Upper lobe of left lung (tissue), 6 donors: ENCODE data around the gene MINDY3. TPM values are rescaled to one million over a fixed set of nuclear protein-coding genes. Genes with fewer than 3 reads are reported as not detected.

ENCODE experiments used
- ATAC-seq, 2 donors: fragments of 200-7000 bp; cut with Tn5 transposase; one replicate each; pipeline ENCODE4 v1.9.1; 2022; ENCODE audit warnings: mild to moderate bottlenecking in 2 of 2, moderate library complexity in 2 of 2; ENCODE audit not compliant: low FRiP score in 2 of 2
- DNase-seq, 2 donors: peaks; one replicate each; pipeline ENCODE4 v3.0.0-alpha.2; 2019 to 2020
- H3K27ac ChIP-seq, 4 donors: fragments of 200-600 bp; sonication (generic); one replicate each; pipeline ENCODE4 v1.5.1; 2016 to 2019
- H3K27me3 ChIP-seq, 4 donors: fragments of 200-600 bp; sonication (generic); one replicate each; pipeline ENCODE4 v1.5.1; 2017 to 2019
- H3K36me3 ChIP-seq, 4 donors: fragments of 200-600 bp; sonication (generic); one replicate each; pipeline ENCODE4 v1.5.1; 2016 to 2019
- H3K4me1 ChIP-seq, 4 donors: fragments of 200-600 bp; sonication (generic); one replicate each; pipeline ENCODE4 v1.5.1; 2018 to 2019
- H3K4me3 ChIP-seq, 4 donors: fragments of 200-600 bp; sonication (generic); one replicate each; pipeline ENCODE4 v1.5.1; 2017 to 2019; ENCODE audit warnings: mild to moderate bottlenecking in 2 of 4, moderate library complexity in 1 of 4
- H3K9me3 ChIP-seq, 4 donors: fragments of 200-600 bp; sonication (generic); one replicate each; pipeline ENCODE4 v1.5.1; 2018 to 2019
- EP300 ChIP-seq, 4 donors: sonication (generic); formaldehyde crosslinking; IDR thresholded peaks; one replicate each; pipeline ENCODE4 v1.5.1; 2017; ENCODE audit warnings: antibody characterized with exemption in 4 of 4, control low read depth in 2 of 4
- POLR2A ChIP-seq, 4 donors: fragments of 450-650 bp; IDR thresholded peaks; one replicate each; pipeline ENCODE4 v1.5.1; 2016 to 2017; ENCODE audit warnings: antibody characterized with exemption in 4 of 4, mild to moderate bottlenecking in 2 of 4
- POLR2AphosphoS5 ChIP-seq, 2 donors: sonication (generic); formaldehyde crosslinking; IDR thresholded peaks; one replicate each; pipeline ENCODE4 v1.5.1; 2017; ENCODE audit warnings: antibody characterized with exemption in 2 of 2
- WGBS, 2 donors: methylation state at CpG; one replicate each; pipeline ENCODE4 v1.1.5; 2017 to 2018; 5-methylcytosine and 5-hydroxymethylcytosine counted together
- total RNA-seq, 6 donors: library from RNA; depleted of rRNA in 4 of 6; stranded (reverse); fragments of >200 nt in 4 of 6; gene quantifications; one replicate each; pipeline versions ENCODE4 v1.1.0 to v1.2.1, GENCODE V29; 2016 to 2021
- TF ChIP-seq, protein P1 (sequence below), 6 experiments: fragments of 450-650 bp in 4 of 6; fragments of 200-600 bp in 2 of 6; sonication (generic) in 2 of 6; IDR thresholded peaks; one replicate each; pipeline ENCODE4 v1.5.1; 2016 to 2019; ENCODE audit warnings: antibody characterized with exemption in 6 of 6
- donor health status: DM: no; HTN: no; CAD: no; lungs with moderate emphysema.
- donor health status: DM: no; HTN: yes; CAD: no; lungs with severe emphysema.

MINDY3 gene
- total RNA-seq, 6 donors from 2014 or later: 10.8 to 39.8 (median 26.5) TPM

GRCh38 chr10:15863733-15864132 is 3.4 kb upstream of the MINDY3 start:
- H3K4me3 ChIP-seq: no peak overlapping the region
- no peaks in the 10 kb centered on the region for H3K9me3 ChIP-seq

GRCh38 chr10:15863323-15863722 is 3.0 kb upstream of the MINDY3 start:
- Histone ChIP-seq H3K4me1 (peaks cover 10 to 20% (median 12%) of the 10 kb centered on the region in 4 donors), H3K9me3 (no peaks in the 10 kb centered on the region), H3K36me3 (no peaks in the 10 kb centered on the region), H3K4me3 (no peak overlapping the region), H3K27me3 (no peaks in the 10 kb centered on the region), H3K27ac (no peak overlapping the region)
- no peak for TF ChIP-seq EP300 (IDR thresholded peaks at IDR 0.05)
- TF ChIP-seq, protein P1, sequence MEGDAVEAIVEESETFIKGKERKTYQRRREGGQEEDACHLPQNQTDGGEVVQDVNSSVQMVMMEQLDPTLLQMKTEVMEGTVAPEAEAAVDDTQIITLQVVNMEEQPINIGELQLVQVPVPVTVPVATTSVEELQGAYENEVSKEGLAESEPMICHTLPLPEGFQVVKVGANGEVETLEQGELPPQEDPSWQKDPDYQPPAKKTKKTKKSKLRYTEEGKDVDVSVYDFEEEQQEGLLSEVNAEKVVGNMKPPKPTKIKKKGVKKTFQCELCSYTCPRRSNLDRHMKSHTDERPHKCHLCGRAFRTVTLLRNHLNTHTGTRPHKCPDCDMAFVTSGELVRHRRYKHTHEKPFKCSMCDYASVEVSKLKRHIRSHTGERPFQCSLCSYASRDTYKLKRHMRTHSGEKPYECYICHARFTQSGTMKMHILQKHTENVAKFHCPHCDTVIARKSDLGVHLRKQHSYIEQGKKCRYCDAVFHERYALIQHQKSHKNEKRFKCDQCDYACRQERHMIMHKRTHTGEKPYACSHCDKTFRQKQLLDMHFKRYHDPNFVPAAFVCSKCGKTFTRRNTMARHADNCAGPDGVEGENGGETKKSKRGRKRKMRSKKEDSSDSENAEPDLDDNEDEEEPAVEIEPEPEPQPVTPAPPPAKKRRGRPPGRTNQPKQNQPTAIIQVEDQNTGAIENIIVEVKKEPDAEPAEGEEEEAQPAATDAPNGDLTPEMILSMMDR (IDR thresholded peaks at IDR 0.05): no peak
- TF ChIP-seq POLR2A (IDR thresholded peaks at IDR 0.05): no peak
- TF ChIP-seq POLR2AphosphoS5 (IDR thresholded peaks at IDR 0.05): no peak
- WGBS, 2 donors: 89 to 92% methylated on average over 1 of the region's 1 CpG
- no peak for ATAC-seq
- DNase-seq: no peak

More at GRCh38 chr10:15863733-15864132, 3.4 kb upstream of the MINDY3 start:
- Histone ChIP-seq H3K27me3 (no peaks in the 10 kb centered on the region), H3K27ac (no peak overlapping the region), H3K4me1 (peaks cover 8 to 16% (median 8%) of the 10 kb centered on the region in 4 donors), H3K36me3 (no peaks in the 10 kb centered on the region)
- TF ChIP-seq EP300 (IDR thresholded peaks at IDR 0.05) (no peak), POLR2A (IDR thresholded peaks at IDR 0.05) (no peak), POLR2AphosphoS5 (IDR thresholded peaks at IDR 0.05) (no peak)
- TF ChIP-seq, protein P1 (IDR thresholded peaks at IDR 0.05): no peak
- DNase-seq: no peak
- no peak for ATAC-seq

DNA sequence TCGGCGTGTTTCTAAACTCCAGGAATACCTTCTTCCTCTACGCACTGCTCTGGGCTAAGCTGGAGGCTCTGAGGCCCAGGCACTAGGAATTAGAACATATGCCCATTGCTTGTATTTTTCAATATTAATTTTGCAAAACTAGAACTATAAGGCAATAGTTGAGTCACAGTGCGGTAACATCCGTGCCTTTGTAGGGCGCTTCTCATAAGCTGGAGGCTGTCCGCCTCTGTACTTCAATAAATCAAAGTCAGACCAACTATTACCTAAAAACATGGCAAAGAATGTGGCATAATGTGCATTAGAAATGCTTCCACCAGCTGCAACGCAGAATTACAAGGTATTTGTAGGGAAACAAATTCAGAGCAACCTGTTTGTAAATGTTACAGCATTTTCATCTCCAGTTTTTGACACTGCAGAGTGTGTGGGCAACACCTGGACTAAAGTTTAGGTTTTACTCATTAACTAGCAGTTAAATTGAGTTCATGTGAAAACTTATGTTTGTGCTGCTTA is 440 bp upstream of the MINDY3 start:
- no peaks in the 10 kb centered on the region for H3K27me3 ChIP-seq
- no peaks in the 10 kb centered on the region for H3K9me3 ChIP-seq
- ATAC-seq (no peak), DNase-seq (no peak)
- peak overlapping the region; percentile 83 to 98 (median 89) for H3K4me3 ChIP-seq
- WGBS, 2 donors: 53 to 55% methylated on average over 8 of the region's 8 CpGs
- TF ChIP-seq, protein P1 (IDR thresholded peaks at IDR 0.05): no peak
- TF ChIP-seq EP300 (IDR thresholded peaks at IDR 0.05): no peak
- no peak for TF ChIP-seq POLR2AphosphoS5 (IDR thresholded peaks at IDR 0.05)
- TF ChIP-seq POLR2A (IDR thresholded peaks at IDR 0.05): no peak
- peak overlapping the region; percentile 73 to 86 (median 78) for H3K27ac ChIP-seq
- no peaks in the 10 kb centered on the region for H3K36me3 ChIP-seq
- H3K4me1 ChIP-seq: peaks cover 25 to 44% (median 27%) of the 10 kb centered on the region in 4 donors

DNA sequence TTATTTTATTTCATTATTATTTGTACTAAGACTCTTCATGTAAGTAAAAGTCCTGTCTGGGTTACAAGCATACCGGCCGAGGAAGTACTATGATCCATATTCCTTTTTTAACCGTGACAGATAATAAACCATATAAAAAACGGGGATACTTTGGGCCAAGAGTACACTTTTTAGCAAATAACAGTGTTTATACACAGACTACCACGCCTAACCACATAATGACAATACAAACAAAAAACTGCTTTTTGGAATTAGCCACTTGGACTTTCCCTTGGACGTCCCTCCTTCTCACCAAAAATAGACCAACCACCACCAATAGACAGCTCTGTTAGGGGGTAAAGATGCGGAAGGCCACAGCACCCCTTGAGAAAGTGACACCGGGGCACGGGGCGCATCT is 800 bp downstream of the MINDY3 start:
- no peak for DNase-seq
- TF ChIP-seq EP300 (IDR thresholded peaks at IDR 0.05): no peak
- TF ChIP-seq, protein P1 (IDR thresholded peaks at IDR 0.05): no peak
- H3K9me3 ChIP-seq: no peaks in the 10 kb centered on the region
- 7 to 11% methylated on average over 10 of the region's 10 CpGs for WGBS, 2 donors
- H3K36me3 ChIP-seq: no peaks in the 10 kb centered on the region
- H3K4me1 ChIP-seq: peaks cover 25 to 44% (median 27%) of the 10 kb centered on the region in 4 donors
- H3K27ac ChIP-seq: peak overlapping the region; percentile 73 to 86 (median 78)
- ATAC-seq: peak in 1 of 2 donors; percentile 73
- peak overlapping the region; percentile 83 to 98 (median 89) for H3K4me3 ChIP-seq
- no peaks in the 10 kb centered on the region for H3K27me3 ChIP-seq

GRCh38 chr10:15858861-15859281 is 1.4 kb downstream of the MINDY3 start:
- TF ChIP-seq POLR2A (IDR thresholded peaks at IDR 0.05) (no peak), EP300 (IDR thresholded peaks at IDR 0.05) (no peak), POLR2AphosphoS5 (IDR thresholded peaks at IDR 0.05) (no peak)
- TF ChIP-seq, protein P1 (IDR thresholded peaks at IDR 0.05): no peak
- H3K9me3 ChIP-seq: no peaks in the 10 kb centered on the region
- 68 to 78% methylated on average over 7 of the region's 7 CpGs for WGBS, 2 donors
- peak overlapping the region in 3 of 4 donors; percentile 83 to 92 (median 86) for H3K4me3 ChIP-seq
- no peaks in the 10 kb centered on the region for H3K27me3 ChIP-seq
- peaks cover 25 to 44% (median 27%) of the 10 kb centered on the region in 4 donors for H3K4me1 ChIP-seq
- H3K36me3 ChIP-seq: no peaks in the 10 kb centered on the region
- no peak overlapping the region for H3K27ac ChIP-seq
- ATAC-seq: no peak
- DNase-seq: no peak
